NOMO-1 treated with DMSO at 0.1 percent for 48 hours (cell line): ENCODE results near the gene GGT5.
"Not testable (repeated sequence)": the region's sequence is repeated elsewhere in the genome, so short reads cannot be mapped to it uniquely, and the experiment has no call there.

Source experiments
- DNase-seq: peaks from one replicate; lab custom pipeline; 2025; ENCODE audit not compliant: unreplicated experiment; lab: John Stamatoyannopoulos, UW

GGT5 gene

DNA sequence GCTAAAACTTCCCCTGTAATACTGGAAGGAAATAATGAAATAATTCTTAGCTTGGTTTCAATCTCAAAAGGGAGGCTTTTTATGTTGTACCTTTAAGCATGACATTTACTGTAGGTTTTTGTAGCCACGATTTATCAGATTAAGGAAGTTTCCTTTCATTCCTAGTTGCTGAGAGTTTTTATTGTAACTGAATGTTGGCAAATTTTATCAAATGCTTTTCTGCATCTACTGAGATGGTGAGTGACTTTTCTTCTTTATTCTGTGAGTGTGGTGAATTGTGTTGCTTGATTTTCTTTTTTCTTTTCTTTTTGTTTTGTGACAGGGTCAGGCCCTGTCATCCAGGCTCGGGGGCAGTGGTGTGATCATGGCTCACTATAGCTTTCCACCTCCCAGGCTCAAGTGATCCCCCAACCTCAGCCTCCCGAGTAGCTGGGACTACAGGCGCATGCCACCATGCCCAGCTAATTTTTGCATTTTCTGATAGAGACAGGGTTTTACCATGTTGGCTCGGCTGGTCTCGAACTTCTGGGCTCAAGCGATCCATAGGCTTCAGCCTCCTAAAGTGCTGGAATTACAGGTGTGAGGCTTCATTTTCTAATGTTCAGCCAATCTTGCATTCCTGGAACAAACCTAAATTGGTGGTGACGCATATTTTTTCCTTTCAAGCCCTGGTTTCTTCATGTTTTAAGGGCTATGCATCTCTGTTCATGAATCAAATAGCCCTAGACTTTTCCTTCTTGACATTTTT, 37.4 kb downstream of the GGT5 start:
- DNase-seq = no peak

DNA sequence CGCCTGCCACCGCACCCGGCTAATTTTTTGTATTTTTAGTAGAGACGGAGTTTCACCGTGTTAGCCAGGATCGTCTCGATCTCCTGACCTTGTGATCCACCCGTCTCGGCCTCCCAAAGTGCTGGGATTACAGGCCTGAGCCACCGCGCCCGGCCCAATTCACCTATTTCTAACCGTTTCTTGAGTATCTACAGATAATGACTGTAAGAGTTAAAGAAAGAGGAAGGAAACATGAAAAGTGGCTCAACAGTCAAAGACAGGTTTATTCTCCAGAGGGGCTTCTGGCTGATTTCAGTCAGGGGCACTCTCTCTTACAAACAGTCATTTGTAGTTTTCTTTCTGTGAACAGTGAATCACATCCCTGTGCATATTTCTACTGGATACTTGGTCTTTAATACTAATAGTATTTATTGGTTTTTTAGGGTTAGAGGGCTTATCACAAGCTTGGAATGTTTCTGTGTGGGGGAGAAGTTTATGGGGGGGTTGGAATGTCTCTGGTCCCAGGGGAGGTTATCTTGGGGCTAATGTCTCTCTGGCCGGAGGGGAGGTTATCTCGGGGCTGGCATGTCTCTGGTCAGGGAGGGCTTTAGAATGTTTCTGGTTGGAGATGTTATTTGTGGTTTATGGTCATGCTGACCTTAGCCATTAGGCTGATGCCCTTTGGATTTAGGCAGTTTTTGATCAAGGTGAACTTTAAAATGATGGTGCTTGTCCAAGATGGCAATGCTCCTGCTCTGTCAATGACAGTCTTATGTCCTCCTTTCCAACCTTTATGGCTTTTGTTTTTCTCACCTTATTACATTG, 38.2 kb downstream of the GGT5 start:
- peak; percentile 73 for DNase-seq

DNA sequence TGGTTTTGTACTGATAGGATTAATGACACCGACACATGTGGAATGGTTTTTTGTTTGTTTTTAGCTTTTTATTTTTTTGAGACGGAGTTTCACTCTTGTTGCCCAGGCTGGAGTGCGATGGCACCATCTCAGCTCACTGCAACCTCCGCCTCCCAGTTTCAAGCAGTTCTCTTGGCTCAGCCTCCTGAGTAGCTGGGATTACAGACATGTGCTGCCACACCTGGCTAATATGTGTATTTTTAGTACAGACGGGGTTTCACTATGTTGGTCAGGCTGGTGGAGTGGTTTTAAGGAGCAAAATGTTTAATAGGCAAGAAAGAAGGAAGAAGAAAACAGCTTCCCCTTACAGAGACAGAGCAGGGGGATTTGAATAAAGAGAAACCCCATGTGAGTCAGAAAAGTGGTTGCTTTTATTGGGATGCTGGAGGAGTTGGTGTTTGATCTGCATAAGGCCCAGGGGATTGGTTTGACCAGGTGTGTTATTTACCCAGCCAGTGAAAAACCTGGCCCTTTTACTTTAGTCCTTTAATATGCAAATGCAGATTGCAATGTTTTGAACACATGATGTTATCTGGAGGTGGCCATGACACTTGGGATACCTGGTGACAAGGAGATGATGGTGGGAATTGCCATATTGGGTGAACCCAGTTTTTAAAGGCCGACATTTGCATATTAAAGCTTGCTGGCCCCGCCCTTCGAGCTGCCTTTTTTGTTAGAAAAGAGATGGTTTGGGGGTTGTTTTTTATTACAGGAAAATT, 39.3 kb downstream of the GGT5 start:
- DNase-seq = peak; percentile 11

DNA sequence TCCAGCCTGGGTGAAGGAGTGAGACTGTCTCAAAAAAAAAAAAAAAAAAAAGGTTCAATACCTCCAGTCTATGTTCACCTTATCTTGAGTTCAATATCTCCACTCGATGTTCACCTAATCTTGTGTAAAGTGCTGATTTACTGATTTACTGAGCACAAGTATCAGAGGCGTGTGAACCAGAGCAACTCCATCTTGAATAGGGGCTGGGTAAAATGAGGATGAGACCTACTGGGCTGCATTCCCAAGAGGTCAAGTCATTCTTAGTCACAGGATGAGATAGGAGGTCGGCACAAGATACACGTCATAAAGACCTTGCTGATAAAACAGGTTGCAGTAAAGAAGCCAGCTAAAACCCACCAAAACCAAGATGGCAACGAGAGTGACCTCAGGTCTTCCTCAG, 41.0 kb downstream of the GGT5 start:
- DNase-seq = not testable (repeated sequence)

DNA sequence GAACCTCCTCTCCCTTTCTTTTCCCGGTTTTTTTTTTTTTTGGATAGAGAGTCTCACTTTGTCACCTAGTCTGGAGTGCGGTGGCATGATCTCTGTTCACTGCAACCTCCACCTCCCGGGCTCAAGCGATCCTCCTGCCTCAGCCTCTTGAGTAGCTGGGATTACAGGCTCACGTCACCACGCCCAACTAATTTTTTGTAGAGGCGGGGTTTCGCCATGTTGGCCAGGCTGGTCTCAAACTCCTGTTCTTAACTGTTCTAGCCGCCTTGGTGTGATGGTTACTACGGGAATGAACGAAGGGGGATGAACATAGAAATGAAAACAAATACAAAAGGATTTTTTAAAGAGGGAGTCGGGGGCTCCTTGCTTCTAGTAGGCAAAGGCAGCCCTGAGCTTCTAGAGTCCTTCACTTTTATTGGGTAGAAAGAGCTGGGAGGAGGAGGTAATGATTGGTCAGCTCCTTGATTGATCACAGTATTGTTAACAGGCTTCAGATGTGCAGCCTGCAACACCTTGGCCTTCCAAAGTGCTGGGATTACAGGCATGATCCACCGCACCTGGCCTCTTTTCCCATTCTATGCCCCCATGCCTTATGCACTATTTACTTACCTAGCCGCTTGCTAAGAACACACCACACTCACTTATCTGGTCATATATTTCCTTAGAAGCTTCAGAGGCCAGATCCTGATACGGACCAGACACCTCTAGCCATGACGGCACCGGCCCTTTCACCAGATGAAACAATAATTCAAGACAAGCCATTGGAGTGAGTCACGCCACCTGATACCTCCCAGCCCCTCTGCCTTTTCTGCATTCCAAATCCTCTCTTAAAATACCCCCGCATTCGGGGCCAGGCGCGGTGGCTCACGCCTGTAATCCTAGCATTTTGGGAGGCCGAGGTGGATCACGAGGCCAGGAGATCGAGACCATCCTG, 42.9 kb downstream of the GGT5 start:
- no peak for DNase-seq

DNA sequence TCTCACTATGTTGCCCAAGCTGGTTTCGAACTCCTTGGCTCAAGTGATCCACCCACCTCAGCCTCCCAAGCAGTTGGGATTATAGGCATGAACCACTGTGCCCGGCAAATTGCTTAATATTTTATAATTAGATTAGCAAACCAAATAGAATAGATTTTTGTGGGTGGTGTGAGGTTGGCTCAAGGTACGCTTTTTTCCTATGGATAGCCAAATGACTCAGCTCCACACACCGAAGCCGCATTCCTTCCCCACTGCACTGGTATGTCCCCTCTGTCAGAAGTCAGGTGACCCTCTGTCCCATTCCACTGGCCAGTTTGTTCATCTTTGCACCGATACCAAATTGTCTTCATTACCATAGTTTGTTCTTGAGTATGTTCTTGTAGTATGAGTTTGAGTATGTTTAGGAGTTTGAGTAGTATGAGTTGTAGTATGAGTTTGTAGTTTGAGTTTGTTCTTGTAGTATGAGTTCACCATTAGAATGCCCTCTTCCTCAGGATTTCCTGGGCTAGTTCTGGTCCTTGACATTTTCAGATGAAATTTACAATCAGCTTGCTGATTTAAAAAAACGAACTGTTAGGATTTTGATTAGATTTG, 44.2 kb downstream of the GGT5 start:
- no peak for DNase-seq

DNA sequence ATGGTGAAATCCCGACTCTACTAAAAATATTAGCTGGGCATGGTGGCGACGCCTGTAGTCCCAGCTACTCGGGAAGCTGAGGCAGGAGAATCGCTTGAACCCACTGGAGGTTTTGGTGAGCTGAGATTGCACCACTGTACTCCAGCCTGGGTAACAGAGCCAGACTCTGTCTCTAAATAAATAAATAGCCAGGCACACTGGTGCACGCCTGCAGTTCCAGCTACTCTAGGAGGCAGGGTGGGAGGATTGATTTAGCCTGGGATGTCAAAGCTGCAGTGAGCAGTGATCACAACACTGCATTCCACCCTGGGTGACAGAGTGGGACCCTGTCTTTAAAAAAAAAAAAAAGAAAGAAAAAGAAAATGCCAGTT, 46.2 kb downstream of the GGT5 start:
- no peak for DNase-seq

DNA sequence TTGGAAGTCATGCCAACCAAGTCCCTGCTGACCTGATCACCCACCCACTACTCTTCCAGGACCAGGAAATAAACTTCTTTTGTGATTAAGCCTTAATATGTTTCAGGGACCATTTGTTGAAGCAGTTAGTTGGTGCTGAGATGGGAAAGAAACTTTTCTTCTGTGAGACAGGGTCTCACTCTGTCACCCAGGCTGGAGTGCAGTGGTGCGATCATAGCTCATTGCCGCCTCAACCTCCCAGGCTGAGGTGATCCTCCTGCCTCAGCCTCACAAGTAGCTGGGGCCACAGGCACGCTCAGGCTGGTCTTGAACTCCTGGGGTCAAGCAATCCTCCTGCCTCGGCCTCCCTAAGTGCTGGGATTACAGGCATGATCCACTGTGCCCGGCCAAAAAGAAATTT, 53.0 kb downstream of the GGT5 start:
- DNase-seq = no peak

DNA sequence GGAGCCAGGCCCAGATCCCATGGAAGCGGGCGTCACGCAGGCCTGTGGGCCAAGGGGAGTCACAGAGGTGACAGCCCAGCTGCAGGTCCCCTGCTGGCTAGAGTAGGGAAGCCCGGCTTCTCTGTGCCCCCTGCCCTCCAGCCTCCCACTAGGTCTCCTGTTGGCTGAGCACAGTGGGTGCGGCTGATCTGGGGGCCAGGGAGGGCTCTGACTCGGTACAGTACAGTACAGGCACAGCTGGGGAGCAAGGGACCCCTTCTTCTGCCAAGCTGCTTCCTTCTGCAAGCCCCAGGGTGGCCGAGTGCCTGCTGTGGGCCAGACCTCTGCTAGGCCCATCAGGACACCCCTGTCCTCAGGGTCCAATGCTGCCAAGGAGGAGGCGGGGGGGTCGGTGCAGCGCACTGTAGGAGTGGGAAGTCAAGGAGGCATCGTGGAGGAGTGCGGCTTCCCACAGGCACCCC, 53.5 kb downstream of the GGT5 start:
- DNase-seq = no peak

DNA sequence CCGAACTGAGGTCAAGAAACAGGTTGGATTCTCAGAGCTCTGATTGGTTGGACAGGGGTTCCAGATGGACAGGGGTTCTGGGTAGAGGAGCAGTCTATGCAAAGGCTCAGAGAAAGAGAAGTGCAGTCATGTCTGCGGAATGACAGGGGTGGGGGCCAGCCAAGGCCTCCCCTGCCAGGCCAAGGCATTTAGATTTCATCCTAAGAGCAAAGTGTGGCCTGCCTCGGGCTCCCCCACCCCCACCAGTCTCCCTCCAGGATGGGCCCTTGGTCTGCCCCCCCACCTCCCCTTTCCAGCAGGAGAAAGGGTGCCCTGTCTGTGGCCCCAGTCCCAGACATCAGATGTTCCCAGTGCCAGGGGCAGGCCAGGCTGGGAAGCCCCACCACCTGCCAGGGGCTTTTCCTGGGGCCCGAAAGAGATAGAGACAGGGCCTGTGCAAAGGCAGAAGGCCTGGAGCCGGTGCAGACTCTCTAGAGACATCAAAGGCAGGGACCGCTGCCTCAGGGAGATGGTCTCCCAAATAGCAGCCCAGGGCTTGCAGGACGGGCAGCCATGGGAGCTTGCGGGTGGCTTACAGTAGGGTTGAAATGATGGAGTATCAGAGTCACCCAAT, 54.2 kb downstream of the GGT5 start:
- DNase-seq = no peak

DNA sequence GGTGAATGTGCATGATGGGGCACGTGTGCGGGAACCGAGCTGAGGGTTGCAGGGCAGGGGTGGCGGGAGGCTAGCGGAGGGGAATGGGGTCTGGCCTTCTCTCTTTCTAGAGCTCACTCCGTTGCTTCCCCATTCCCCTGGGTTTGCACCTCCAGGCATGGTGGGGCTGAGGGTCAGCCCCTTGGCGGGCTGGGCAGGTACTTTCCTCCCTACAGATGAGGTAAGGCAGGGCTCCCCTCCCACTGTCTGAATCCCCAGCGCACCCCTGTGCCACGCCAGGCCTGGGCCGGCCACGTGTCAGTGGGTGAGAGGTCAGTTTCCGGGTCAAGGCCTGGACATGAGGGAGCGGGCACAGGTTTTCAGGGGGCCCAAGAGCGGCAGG, 54.7 kb downstream of the GGT5 start:
- DNase-seq = no peak

DNA sequence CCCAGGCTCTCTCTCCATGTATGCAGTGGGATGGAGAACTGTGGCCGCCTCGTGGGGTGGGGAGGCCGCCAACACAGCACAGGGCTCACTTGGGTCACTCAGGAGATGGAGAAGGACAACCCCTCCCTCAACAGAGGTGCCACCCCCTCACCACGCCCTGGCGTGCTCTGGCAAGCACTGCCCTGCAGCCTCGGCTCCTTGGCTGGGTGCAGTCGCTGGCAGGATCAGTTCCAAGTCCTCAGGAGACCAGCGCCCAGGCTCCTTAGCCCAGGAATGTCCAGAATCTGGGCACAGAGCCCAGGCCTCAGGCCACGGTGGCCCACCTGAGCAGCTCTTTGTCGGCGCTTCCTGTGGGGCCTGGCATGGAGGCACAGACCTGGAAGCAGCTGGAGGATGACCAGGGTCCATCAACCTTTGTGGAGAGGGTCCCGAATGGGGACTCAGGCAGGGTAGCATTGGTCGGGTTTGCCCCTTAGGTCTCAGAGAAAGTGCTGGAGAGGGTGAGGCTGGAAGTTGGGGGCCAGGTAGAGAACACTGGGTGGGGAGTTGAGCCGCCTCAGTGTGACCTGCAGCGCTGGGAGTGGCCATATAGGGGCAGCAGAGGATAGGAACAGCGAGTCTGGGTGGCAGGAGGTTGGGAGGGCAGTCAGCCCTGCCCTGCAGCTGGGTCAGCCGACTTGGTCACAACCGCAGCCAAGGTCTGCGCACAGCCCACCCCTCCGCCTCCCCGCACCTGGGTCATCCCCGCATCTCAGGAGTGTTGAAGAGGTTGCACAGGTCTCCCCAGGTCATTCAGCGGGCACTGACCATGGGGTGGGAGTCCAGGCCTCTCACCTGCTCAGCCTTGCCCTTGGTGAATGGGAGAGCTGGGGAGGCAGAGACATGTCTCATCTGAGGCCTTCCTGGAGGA, 55.4 kb downstream of the GGT5 start:
- DNase-seq = peak; percentile 59

DNA sequence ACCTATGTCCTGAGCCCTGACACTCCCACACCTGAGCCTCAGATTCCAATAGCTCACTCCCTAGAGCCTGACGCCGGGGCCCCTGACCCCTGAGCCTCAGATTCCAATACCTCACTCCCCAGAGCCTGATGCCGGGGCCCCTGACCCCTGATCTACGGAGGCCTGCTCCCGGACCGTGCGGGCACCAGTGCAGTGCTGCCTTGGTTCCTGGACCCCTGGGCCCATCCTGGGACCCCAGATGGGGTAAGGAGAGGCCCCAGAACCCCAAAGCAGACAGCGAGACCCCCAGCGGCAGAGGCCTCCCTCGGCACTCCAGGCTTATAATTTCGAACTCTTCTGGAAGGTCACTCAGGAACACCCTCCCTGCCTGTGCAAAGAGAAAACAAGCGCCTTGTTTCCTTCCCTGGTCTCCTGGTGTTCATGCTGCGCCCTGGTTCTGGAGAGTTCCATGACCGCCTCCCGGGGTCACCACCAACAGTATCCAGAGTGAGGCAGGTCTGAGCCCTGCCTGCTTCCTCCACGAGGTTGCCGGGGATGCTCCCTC, 56.1 kb downstream of the GGT5 start:
- no peak for DNase-seq

DNA sequence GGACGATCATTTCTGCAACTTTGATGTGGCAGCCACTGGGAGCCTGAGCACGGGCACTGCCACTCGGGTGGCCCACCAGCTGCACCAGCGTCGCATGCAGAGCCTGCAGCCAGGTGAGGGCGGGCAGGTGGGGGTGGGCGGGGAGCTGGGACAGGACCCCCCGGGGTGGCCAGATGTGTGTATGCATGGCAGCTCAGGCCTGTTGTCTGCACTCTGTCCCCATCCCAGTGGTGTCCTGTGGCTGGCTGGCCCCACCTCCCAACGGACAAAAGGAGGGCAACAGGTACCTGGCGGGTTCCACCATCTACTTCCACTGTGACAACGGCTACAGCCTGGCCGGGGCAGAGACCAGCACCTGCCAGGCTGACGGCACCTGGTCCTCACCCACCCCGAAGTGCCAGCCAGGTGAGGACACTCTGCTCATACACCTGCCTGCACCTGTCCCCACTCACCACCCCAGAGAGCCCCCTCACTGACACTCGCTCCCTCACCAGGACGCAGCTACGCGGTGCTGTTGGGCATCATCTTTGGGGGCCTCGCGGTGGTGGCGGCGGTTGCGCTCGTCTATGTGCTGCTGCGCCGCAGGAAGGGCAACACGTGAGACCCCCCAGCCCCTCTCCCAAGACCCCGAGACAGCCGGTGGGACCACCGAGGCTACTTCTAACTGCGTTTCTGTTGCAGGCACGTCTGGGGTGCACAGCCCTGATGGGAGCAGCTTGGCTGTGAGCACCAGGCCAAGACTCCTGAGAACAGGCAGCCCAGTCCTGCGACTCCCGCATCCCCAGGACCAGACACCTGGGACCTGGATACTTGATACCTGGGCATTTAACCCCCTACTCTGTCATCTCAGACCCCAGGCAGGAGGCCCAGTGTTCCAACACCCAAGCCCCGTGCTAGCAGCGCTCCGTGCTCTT, 56.9 kb downstream of the GGT5 start:
- no peak for DNase-seq

DNA sequence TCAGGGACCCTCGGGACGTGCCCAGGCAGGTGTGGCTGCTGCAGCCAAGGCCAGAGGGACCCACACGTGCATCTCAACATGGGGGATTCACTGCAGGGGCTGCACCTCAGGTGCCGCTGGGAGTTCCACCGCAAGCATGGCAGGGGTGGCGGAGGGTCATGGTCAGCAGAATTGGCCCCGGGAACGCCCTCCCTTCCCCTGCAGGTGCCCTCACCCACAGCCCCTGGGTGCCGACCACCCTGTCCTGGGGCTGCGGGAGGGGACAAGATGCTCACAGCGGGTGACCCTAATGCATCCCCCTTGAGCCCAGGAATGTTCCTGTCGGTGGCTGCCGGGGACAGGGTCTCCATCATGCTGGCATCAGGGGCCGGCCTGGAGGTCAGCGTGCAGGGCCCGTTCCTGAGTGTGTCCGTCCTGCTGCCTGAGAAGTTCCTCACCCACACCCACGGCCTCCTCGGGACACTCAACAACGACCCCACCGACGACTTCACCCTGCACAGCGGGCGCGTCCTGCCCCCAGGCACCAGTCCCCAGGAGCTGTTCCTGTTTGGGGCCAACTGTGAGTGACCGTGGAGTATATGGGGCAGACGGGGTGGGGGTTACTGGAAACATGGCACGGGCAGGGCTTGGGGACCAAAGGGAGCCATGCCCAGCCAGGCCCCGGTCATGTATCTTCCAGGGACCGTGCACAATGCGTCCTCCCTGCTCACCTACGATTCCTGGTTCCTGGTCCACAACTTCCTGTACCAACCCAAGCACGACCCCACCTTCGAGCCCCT, 57.8 kb downstream of the GGT5 start:
- DNase-seq = no peak

DNA sequence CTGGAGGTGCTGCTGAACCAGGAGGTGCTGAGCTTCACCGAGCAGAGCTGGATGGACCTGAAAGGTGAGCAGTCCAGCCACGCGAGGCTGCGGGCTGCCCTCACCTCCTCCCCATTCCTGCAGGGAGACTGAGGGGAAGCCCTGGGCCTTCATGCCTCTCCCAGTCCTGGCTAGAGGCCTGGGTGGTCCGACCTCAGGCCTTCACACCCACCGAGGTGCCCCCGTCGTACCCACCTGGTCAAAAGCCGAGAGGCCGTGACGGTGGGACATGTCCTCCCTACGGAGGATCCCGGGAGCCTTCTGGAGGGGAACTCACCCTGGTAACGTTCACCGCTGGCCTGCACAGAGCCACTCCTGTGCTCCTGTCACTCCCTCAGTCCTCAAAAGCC, 58.5 kb downstream of the GGT5 start:
- DNase-seq = no peak
